Measurements from ENCODE around the gene CCT8. TPM values are rescaled to one million over a fixed set of nuclear protein-coding genes. Genes with fewer than 3 reads are reported as not detected.
A peak's percentile ranks its signal among the peaks of the same experiment; 100 is the strongest.

CCT8 gene
- total and polyA plus RNA-seq, 10 donors: 92.3 to 137 (median 111) TPM

GRCh38 chr21:29025328-29025713, 48.1 kb downstream of the CCT8 start:
- DNase-seq: no peak

GRCh38 chr21:29024474-29025327, 48.7 kb downstream of the CCT8 start, which contains the start of gene USP16:
USP16 (plus strand) TSS chr21:29024668; CDS start chr21:29027914, 3,246 bp downstream.
- Histone ChIP-seq H3K4me1 (peaks cover 11 to 74% (median 45%) of the 10 kb centered on the region in 6 donors), H3K27me3 (replicated peaks in 1 of 7) (no peaks in the 10 kb centered on the region), H3K27ac (peak within 1 kb of the TSS; percentile 96 to 99 (median 98)), H3K4me3 (peak within 1 kb of the TSS; percentile 53 to 78 (median 60)), H3K9me3 (no peaks in the 10 kb centered on the region), H3K36me3 (peaks cover 0 to 18% (median 12%) of the 10 kb centered on the region in 6 donors)
- DNase-seq: peak; percentile 96
- TF ChIP-seq CTCF (IDR thresholded peaks at IDR 0.05 in 8 of 11, conservative IDR thresholded peaks at IDR 0.05 in 3 of 11): peak in 6 of 11 experiments; percentile 7 to 46 (median 39)
- peak; percentile 88 to 94 (median 92) for TF ChIP-seq POLR2AphosphoS5 (IDR thresholded peaks at IDR 0.05)
- peak in 1 of 3 donors; percentile 3 for TF ChIP-seq POLR2A (IDR thresholded peaks at IDR 0.05)
- 0% methylated on average over 41 to 48 of the region's 48 CpGs for WGBS, 5 donors
- intact Hi-C loops (cut with DNase I; ENCODE audit: low total_unique reads): no loop called here

More at GRCh38 chr21:29025328-29025713, 48.1 kb downstream of the CCT8 start:
- Histone ChIP-seq H3K9me3 (no peaks in the 10 kb centered on the region), H3K27ac (peak overlapping the region; percentile 96 to 99 (median 98)), H3K4me1 (peaks cover 11 to 68% (median 41%) of the 10 kb centered on the region in 6 donors), H3K36me3 (peaks cover 0 to 25% (median 18%) of the 10 kb centered on the region in 6 donors), H3K4me3 (peak overlapping the region; percentile 53 to 78 (median 60)), H3K27me3 (replicated peaks in 1 of 7) (no peaks in the 10 kb centered on the region)
- 2 to 8% (median 3%) methylated on average over 6 of the region's 6 CpGs for WGBS, 5 donors
- TF ChIP-seq POLR2AphosphoS5 (IDR thresholded peaks at IDR 0.05): no peak
- intact Hi-C loops (cut with DNase I; ENCODE audit: low total_unique reads): no loop called here

- H3K4me1 ChIP-seq: peaks cover 23 to 76% (median 58%) of the 10 kb centered on the region in 6 donors
- intact Hi-C loops (cut with DNase I; ENCODE audit: low total_unique reads): no loop called here
- H3K4me3 ChIP-seq: no peak overlapping the region
- peak overlapping the region in 5 of 8 donors; percentile 38 to 96 (median 46) for H3K27ac ChIP-seq
- DNase-seq: no peak
- 75 to 86% (median 83%) methylated on average over 4 of the region's 4 CpGs for WGBS, 5 donors
- H3K27me3 ChIP-seq (replicated peaks in 1 of 7): no peaks in the 10 kb centered on the region
- TF ChIP-seq POLR2A (IDR thresholded peaks at IDR 0.05): no peak
- no peak for TF ChIP-seq CTCF (IDR thresholded peaks at IDR 0.05 in 8 of 11, conservative IDR thresholded peaks at IDR 0.05 in 3 of 11)
- TF ChIP-seq POLR2AphosphoS5 (IDR thresholded peaks at IDR 0.05): no peak
- no peaks in the 10 kb centered on the region for H3K9me3 ChIP-seq
- no peaks in the 10 kb centered on the region for H3K36me3 ChIP-seq
Observed at GRCh38 chr21:29022166-29022565, 51.3 kb downstream of the CCT8 start.

GRCh38 chr21:29018540-29018939, 54.9 kb downstream of the CCT8 start:
- H3K27ac ChIP-seq: peak overlapping the region; percentile 69 to 92 (median 87)
- intact Hi-C loops (cut with DNase I; ENCODE audit: low total_unique reads): no loop called here

More at GRCh38 chr21:29018540-29018939, 54.9 kb downstream of the CCT8 start:
- Histone ChIP-seq H3K27me3 (replicated peaks in 1 of 7) (no peaks in the 10 kb centered on the region), H3K4me1 (peaks cover 9 to 53% (median 33%) of the 10 kb centered on the region in 6 donors), H3K36me3 (no peaks in the 10 kb centered on the region), H3K9me3 (no peaks in the 10 kb centered on the region), H3K4me3 (peak overlapping the region; percentile 65 to 99 (median 94))
- TF ChIP-seq POLR2A (IDR thresholded peaks at IDR 0.05) (no peak), CTCF (IDR thresholded peaks at IDR 0.05 in 8 of 11, conservative IDR thresholded peaks at IDR 0.05 in 3 of 11) (no peak), POLR2AphosphoS5 (IDR thresholded peaks at IDR 0.05) (no peak)
- 15 to 36% (median 22%) methylated on average over 12 of the region's 12 CpGs for WGBS, 5 donors
- no peak for DNase-seq
